ENCODE measurements around the gene RGS3. TPM values are rescaled to one million over a fixed set of nuclear protein-coding genes. Genes with fewer than 3 reads are reported as not detected.
"Not testable (repeated sequence)": the region's sequence is repeated elsewhere in the genome, so short reads cannot be mapped to it uniquely, and the experiment has no call there.

RGS3 gene
- total RNA-seq, 2 experiments from 2014 or later, result 57.1 to 76.4 TPM

DNA sequence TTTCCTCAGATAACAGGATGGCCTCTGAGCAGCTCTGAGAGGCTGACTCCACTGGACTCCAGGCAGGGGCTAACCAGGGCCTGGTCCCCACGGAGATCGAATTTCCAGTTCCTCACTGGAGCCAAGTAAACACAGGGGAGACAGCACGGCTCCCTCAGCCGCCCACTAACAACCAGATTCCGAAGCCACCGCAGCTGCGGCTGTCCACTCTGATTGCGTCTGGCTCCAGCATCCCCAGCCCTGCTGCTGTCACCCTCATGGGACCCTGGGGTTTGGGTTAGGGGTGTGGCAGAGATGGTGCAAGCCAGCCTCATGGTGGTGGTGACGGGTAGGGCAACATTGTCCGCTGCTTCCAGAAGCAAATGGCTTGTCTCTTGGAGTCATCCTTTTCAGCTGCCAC is 172.6 kb downstream of the RGS3 start:
- H3K9me3 Mint-ChIP-seq (ENCODE audit: low read depth), result no peaks in the 10 kb centered on the region
- CTCF ChIA-PET, result no interaction called here
- ATAC-seq, result no peak

DNA sequence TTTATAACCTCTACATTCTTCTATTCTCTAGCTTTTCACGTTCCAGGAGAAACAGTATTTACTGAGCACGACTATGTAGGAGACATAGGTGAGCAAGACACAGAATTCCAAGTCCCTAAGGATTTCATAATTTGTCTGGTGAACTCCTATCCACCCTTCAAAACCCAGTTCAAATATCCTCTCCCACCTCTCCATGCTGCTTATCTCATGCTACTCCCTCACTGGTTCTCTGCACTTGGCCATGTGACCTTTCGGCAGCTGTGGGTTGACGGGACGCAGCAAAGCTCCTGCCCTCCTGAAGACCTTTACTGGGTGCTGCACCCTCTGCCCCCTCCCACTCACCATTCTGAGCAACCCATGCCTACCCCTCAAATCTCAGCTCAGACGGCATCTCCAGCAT is 173.2 kb downstream of the RGS3 start:
- no peak for ATAC-seq
- Mint-ChIP-seq H3K4me3 (no peak overlapping the region), H3K27me3 (peaks cover 1% of the 10 kb centered on the region), H3K9me3 (ENCODE audit: low read depth) (no peaks in the 10 kb centered on the region), H3K4me1 (peaks cover 2% of the 10 kb centered on the region), H3K36me3 (no peaks in the 10 kb centered on the region), H3K27ac (no peak overlapping the region)
- CTCF ChIA-PET, result no interaction called here
- no peak for DNase-seq

More for the DNA sequence above, 172.6 kb downstream of the RGS3 start:
- no peak for DNase-seq
- Mint-ChIP-seq H3K4me1 (peaks cover 2% of the 10 kb centered on the region), H3K4me3 (no peak overlapping the region), H3K27ac (no peak overlapping the region), H3K27me3 (no peaks in the 10 kb centered on the region), H3K36me3 (no peaks in the 10 kb centered on the region)

- no peak overlapping the region for H3K4me3 Mint-ChIP-seq
- DNase-seq, result no peak
- ATAC-seq, result no peak
- no peak overlapping the region for H3K27ac Mint-ChIP-seq
- no peaks in the 10 kb centered on the region for H3K36me3 Mint-ChIP-seq
- peaks cover 8% of the 10 kb centered on the region for H3K27me3 Mint-ChIP-seq
- H3K4me1 Mint-ChIP-seq, result no peaks in the 10 kb centered on the region
- CTCF ChIA-PET, result no interaction called here
- H3K9me3 Mint-ChIP-seq (ENCODE audit: low read depth), result no peaks in the 10 kb centered on the region
Measured at GRCh38 chr9:113638490-113638889, 175.0 kb downstream of the RGS3 start.

GRCh38 chr9:113638897-113639296 is 175.4 kb downstream of the RGS3 start:
- CTCF ChIA-PET, result no interaction called here
- H3K36me3 Mint-ChIP-seq, result no peaks in the 10 kb centered on the region

GRCh38 chr9:113639411-113639970 is 176.0 kb downstream of the RGS3 start:
- H3K36me3 Mint-ChIP-seq; ATAC-seq; H3K4me3 Mint-ChIP-seq; H3K4me1 Mint-ChIP-seq; H3K9me3 Mint-ChIP-seq (ENCODE audit: low read depth); H3K27ac Mint-ChIP-seq; DNase-seq; CTCF ChIA-PET: not testable (repeated sequence)
- peaks cover 18% of the 10 kb centered on the region for H3K27me3 Mint-ChIP-seq

More at GRCh38 chr9:113638897-113639296, 175.4 kb downstream of the RGS3 start:
- H3K4me1 Mint-ChIP-seq, result no peaks in the 10 kb centered on the region
- H3K9me3 Mint-ChIP-seq (ENCODE audit: low read depth), result no peaks in the 10 kb centered on the region
- ATAC-seq, result no peak
- H3K27ac Mint-ChIP-seq, result no peak overlapping the region
- no peak for DNase-seq
- peaks cover 13% of the 10 kb centered on the region for H3K27me3 Mint-ChIP-seq
- no peak overlapping the region for H3K4me3 Mint-ChIP-seq

GRCh38 chr9:113640418-113640817 is 176.9 kb downstream of the RGS3 start:
- CTCF ChIA-PET, result interaction anchor here (1.1 kb wide), 1 partner anchor 51 kb away, joined by 4 read pairs; no protein-coding TSS in a partner anchor
- Mint-ChIP-seq H3K27ac (no peak overlapping the region), H3K4me3 (no peak overlapping the region), H3K9me3 (ENCODE audit: low read depth) (no peaks in the 10 kb centered on the region), H3K4me1 (no peaks in the 10 kb centered on the region), H3K36me3 (no peaks in the 10 kb centered on the region), H3K27me3 (peaks cover 24% of the 10 kb centered on the region)
- ATAC-seq, result no peak
- DNase-seq, result no peak

DNA sequence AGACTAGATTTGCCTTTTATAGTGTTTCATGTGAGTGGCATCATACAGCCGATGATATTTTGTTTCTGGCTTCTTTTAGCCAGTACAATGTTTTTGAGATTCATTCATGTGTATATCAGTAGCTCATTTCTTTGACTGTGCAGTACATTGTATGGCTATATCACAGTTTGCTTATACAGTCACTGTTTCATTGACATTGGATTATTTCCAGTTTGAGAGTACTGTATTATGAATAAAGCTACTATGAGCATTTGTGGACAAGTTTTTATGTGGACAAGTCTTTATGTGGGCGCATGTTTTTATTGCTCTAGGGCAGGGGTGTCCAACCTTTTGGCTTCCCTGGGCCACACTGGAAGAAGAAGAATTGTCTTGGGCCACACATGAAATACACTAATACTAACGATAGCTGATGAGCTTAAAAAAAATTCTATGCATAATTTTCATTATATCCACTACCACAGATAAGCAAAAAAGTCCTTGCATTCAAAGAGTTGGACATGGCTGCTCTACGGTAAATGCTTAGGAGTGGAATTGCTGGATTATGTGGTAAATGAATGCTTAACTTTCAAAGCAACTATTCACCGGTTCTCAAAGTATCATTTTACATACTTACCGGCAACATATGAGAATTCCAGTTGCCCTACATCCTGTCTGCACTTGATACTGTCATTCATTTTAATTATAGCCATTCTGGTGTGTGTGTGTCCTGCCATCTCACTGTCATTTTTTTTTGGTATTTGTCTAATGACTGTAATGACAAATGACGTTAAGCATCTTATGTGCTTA is 177.8 kb downstream of the RGS3 start:
- Mint-ChIP-seq H3K4me3 (no peak overlapping the region), H3K9me3 (ENCODE audit: low read depth) (no peaks in the 10 kb centered on the region), H3K27ac (no peak overlapping the region), H3K36me3 (no peaks in the 10 kb centered on the region), H3K4me1 (no peaks in the 10 kb centered on the region), H3K27me3 (peaks cover 24% of the 10 kb centered on the region)
- no peak for DNase-seq
- ATAC-seq, result no peak
- CTCF ChIA-PET, result interaction anchor here (1.1 kb wide), 1 partner anchor 52 kb away, joined by 4 read pairs; no protein-coding TSS in a partner anchor

GRCh38 chr9:113644321-113644720 is 180.8 kb downstream of the RGS3 start:
- CTCF ChIA-PET, result interaction anchor here (1.0 to 1.6 kb wide), 3 partner anchors 10 to 66 kb away, joined by 3 read pairs; no protein-coding TSS in a partner anchor
- Mint-ChIP-seq H3K27me3 (peaks cover 26% of the 10 kb centered on the region), H3K4me1 (no peaks in the 10 kb centered on the region), H3K4me3 (no peak overlapping the region), H3K9me3 (ENCODE audit: low read depth) (no peaks in the 10 kb centered on the region), H3K27ac (no peak overlapping the region), H3K36me3 (no peaks in the 10 kb centered on the region)
- DNase-seq, result no peak
- ATAC-seq, result no peak

- ATAC-seq (no peak), DNase-seq (no peak)
- Mint-ChIP-seq H3K36me3 (no peaks in the 10 kb centered on the region), H3K9me3 (ENCODE audit: low read depth) (no peaks in the 10 kb centered on the region), H3K27me3 (peaks cover 26% of the 10 kb centered on the region), H3K4me1 (no peaks in the 10 kb centered on the region), H3K27ac (no peak overlapping the region), H3K4me3 (no peak overlapping the region)
- CTCF ChIA-PET, result interaction anchor here (1.6 to 1.7 kb wide), 2 partner anchors 65 to 200 kb away, joined by 3 to 4 read pairs; no protein-coding TSS in a partner anchor
Measured at GRCh38 chr9:113645227-113645977, 181.9 kb downstream of the RGS3 start.

GRCh38 chr9:113645978-113646253 is 182.4 kb downstream of the RGS3 start:
- H3K9me3 Mint-ChIP-seq (ENCODE audit: low read depth), result no peaks in the 10 kb centered on the region
- peaks cover 26% of the 10 kb centered on the region for H3K27me3 Mint-ChIP-seq
- H3K4me3 Mint-ChIP-seq, result no peak overlapping the region
- no peak overlapping the region for H3K27ac Mint-ChIP-seq
- DNase-seq, result no peak
- no peaks in the 10 kb centered on the region for H3K36me3 Mint-ChIP-seq
- CTCF ChIA-PET, result interaction anchor here (1.7 kb wide), 1 partner anchor 200 kb away, joined by 4 read pairs; no protein-coding TSS in a partner anchor
- no peak for ATAC-seq
- H3K4me1 Mint-ChIP-seq, result no peaks in the 10 kb centered on the region

DNA sequence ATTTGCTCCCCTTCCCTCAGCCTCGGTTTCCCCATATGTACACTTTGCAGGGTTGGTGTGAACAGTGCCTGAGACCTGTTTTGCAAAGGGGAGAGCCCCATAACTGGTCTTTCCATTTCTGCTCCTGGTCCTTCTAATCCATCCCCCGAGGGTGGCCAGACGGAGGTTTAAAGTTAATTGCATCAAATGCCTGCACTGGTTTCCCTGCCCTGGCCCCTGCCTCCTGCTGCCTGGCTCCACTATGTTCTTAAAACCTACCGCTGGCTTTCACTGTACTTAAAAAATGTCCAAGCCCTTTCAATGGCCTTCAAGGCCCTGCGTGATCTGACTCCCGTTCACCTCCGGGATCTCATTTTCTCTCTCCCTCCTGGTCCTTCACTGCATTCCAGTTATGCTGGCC is 183.0 kb downstream of the RGS3 start:
- Mint-ChIP-seq H3K27me3 (peaks cover 26% of the 10 kb centered on the region), H3K9me3 (ENCODE audit: low read depth) (no peaks in the 10 kb centered on the region)

More for the DNA sequence above, 183.0 kb downstream of the RGS3 start:
- Mint-ChIP-seq H3K4me1 (no peaks in the 10 kb centered on the region), H3K4me3 (no peak overlapping the region), H3K27ac (no peak overlapping the region), H3K36me3 (no peaks in the 10 kb centered on the region)
- DNase-seq (no peak), ATAC-seq (no peak)
- CTCF ChIA-PET, result interaction anchor here (1.7 kb wide), 1 partner anchor 201 kb away, joined by 4 read pairs; no protein-coding TSS in a partner anchor

All from activated CD8-positive, alpha-beta memory T cell treated with anti-CD3 and anti-CD28 coated beads, Interleukin-2, amount 10 ng/mL, durations not matched to agents 7 days and 5 days (primary cell).